Central memory CD4-positive, alpha-beta T cell (primary cell): ENCODE data around the gene EFS.
"Not testable (repeated sequence)": the region's sequence is repeated elsewhere in the genome, so short reads cannot be mapped to it uniquely, and the experiment has no call there.

Experiments
- DNase-seq: peaks from one replicate; pipeline ENCODE4 v3.0.0; 2022

Gene EFS

GRCh38 chr14:23398348-23398747, 33.4 kb upstream of the EFS start:
- no peak for DNase-seq

- no peak for DNase-seq
Observed at GRCh38 chr14:23396781-23397407, 31.9 kb upstream of the EFS start.

- DNase-seq, result no peak
Observed at GRCh38 chr14:23396126-23396525, 31.2 kb upstream of the EFS start.

GRCh38 chr14:23392613-23393012, 27.6 kb upstream of the EFS start:
- no peak for DNase-seq

GRCh38 chr14:23389871-23390270, 24.9 kb upstream of the EFS start:
- DNase-seq, result not testable (repeated sequence)

GRCh38 chr14:23389396-23389795, 24.4 kb upstream of the EFS start:
- no peak for DNase-seq

GRCh38 chr14:23388996-23389395, 24.0 kb upstream of the EFS start:
- DNase-seq, result no peak

DNA sequence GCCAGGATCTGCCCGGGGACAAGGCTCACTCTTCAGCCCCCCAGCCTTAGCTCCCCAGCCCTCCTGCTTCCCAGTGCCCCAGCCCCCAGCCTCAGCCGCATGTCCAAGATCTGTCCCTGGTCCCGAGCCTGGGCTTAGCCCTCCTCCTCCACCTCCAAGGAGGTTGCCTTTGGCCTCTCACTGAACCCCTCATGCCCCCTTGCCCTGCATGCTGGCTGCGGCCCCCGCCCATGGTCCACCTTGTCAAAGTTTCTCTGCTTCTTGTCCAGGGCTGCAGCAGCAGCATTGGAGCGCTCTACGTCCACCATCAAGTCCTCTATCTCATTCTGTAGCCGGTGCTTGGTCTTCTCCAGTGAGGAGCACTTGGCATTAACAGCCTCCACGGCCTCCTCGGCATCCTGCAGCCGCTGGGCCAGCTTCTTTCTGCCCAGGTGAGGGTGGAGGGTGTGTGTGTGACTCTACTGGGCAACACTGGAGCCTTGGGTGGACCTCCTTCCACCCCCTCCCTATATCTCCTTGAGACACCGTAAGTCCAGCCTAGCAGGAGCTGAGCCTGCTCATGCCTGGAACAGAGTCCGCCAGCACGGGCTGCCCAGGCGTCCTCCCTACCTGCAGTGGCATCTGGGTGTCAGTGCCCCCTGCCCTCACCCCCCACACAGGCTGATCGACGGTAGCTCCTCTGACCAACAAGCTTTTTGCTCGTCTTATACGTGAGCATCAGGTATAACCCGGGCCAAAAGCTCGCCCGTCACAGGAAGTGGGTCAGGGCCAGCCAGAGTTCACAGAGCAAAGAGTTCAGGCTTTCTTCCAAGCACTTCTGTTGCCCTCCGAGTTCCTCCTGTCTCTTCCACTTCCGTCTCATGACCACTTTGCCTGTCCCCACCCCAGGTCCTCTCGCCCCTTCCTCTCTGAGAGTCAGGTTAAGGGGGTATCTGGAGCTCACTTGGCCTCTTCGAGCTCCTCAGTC, 23.2 kb upstream of the EFS start:
- no peak for DNase-seq

- no peak for DNase-seq
Observed at GRCh38 chr14:23386999-23387398, 22.0 kb upstream of the EFS start.

DNA sequence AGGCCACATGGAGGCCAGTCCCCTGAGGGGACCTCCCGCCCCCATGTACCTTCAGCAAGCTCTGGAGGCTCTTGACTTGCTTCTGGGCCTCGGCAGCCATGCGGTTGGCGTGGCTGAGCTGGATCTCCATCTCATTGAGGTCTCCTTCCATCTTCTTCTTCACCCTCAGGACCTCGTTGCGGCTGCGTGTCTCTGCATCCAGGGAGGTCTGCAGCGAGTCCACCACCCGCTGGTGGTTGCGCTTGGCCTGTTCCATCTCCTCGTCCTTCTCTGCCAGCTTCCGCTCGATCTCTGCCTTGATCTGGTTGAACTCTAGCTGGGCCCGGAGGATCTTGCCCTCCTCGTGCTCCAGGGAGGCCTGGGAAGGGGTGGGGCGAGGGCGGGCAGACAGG, 21.3 kb upstream of the EFS start:
- not testable (repeated sequence) for DNase-seq

DNA sequence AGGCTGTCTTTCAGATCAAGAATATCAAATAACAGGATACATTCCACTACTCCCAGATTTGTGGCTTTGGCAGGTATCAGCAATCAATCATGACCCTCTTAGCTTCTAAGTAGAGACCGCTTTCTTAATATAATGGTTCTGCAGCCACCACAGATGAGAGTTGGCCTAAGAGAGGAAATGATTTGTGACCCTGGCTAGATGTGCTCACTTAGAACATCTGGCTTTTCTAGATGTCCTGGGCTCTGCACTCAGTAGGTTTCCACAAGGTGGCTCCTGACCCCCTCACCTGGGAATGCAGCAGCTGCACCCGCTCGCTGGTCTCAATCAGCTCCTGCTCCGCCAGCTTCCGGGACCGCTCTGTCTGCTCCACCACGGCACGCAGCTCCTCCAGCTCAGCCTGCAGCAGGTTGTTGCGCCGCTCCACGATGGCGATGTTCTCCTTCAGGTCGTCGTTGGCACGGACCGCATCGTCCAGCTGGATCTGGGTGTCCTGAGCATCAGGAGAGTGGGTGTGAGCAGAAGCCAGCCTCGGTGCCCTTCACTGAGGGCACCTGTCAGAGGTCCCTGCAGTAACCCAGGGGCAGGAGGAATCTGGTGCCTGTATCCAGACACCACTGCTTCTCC, 20.8 kb upstream of the EFS start:
- no peak for DNase-seq

DNA sequence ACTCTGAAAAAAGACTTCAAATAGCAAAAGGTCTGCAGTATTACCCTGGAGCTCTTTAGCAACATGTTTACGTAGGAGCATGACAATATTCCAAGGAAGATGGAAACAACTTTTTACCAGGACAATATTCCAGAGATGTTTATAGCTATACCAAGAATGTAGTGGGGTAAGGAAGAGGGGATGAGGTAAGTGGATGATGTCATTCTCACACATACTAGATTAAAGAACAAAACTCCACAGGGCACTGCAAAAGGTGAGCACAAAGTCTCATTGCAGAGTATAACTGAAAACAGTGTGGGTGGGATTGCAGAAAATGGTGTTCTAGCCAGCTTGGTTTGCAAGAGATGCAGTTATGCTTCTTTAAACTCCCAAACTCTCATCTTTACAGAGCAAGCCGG, 20.3 kb upstream of the EFS start:
- DNase-seq, result no peak

DNA sequence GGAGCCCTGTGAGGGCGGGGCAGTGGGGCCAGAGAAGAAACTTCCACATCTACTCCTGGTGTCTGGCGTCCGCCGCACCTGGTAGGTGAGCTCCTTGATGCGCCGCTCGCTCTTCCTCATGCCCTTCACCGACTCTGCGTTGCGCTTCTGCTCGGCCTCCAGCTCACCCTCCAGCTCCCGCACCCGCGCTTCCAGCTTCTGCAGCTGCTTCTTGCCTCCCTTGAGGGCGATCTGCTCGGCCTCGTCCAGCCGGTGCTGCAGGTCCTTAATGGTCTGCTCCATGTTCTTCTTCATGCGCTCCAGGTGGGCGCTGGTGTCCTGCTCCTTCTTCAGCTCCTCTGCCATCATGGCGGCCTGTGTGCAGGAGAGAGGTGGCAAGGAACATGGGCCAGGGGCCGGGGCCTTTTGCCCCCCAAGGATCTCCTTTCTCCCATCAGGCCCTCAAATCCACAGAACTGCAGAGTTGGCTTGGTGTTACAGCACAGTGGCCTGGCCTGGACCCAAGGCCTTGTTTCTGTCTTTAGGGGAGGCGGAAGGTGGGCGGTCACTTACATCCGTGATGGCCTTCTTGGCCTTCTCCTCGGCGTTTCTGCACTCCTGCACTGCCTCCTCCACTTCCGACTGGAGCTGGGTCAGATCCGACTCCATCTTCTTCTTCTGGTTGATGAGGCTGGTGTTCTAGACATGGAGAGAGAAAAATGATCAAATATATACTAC, 19.6 kb upstream of the EFS start:
- no peak for DNase-seq

GRCh38 chr14:23382731-23383440, 17.9 kb upstream of the EFS start:
- no peak for DNase-seq

DNA sequence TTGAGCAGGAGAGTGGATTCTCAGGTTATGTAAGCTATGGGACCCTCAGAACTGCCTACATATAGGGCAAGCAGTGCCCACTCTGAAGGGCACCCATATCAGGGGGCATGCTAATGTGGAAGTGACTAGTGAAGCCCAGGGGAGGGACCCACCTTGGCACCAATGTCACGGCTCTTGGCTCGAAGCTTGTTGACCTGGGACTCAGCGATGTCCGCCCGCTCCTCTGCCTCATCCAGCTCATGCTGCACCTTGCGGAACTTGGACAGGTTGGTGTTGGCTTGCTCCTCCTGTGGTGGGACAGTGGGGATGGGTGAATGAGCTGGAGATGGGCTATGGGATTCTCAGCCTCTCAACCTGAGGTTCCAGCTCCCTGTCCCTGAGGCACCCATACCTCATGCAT, 17.3 kb upstream of the EFS start:
- no peak for DNase-seq

DNA sequence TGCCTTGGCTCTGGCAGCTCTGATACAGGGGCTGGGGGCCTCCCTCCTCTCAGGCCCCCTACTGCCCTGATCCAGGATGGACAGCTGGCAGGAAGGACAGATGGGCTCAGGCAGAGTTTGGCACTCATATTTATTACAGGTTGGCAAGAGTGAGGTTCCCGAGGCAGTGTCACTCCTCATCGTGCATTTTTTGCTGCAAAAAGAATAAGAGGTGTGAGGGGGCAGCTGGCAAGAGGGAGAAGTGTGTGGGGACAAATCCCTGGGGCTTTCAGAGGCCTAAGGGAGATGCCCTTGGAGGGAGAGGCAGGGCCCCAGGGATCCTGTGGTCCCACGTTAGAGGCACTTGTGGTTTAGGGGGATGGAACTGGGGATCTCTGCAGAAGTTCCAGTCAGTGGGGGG, 16.9 kb upstream of the EFS start:
- no peak for DNase-seq

DNA sequence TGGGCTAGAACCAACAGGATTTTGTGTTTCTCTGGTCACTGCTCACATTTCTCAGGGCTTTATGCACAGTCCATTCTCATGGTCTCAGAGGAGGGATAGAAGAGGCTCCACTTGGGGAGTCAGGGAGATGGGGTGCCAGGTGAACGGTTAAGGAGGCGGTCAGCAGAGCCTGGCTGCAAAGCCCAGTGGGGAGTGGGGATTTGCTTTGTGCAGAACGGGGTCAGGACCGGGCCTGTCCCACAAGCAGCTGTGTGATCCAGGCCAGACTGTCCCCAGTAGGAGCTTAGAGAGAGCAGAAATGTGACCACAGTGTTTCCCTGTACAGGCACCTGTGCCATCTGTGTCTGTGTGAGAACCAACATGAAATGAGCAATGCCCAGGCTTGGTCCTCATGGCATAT, 16.0 kb upstream of the EFS start:
- no peak for DNase-seq

- DNase-seq, result no peak
Observed at GRCh38 chr14:23380197-23380914, 15.4 kb upstream of the EFS start.

DNA sequence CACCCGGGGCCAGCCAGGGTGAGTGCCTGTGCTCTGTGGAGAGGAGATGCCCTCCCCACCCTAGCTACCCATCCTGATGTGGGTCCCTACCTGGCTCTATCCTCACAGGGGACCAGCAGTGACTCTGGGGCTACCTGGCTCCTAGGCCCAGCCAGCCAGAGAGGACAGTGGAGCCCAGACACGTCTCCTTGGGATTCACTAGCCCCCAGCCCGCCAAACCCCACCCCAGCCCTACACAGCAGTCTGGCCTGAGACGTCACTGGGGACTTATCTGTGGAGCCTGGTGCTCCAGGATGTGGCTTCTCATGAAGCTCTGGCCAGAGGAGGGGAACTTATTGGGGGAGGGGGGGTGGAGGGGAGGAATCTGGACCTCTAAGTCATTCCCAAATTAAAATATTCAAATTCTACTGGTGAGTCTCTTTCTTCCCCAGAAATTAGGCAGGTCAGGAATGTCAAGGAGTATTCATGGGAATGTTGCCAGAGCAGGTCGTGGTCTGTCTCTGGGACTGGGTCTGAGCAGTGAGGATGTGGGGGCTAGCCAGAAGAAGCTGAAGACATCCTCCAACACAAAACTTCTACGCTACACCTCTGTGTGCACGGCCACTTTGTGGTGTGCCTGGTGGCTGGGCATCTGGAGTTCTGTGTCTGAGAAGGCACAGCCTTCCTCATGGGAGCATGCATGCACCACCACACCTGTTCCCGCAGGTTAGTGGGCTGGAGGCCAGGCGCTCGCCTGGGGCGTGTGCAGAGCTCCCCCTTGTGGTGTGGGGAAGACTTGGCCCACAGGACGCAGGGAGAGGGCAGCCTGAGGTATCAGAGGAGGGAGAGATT, 14.6 kb upstream of the EFS start:
- peak; percentile 53 for DNase-seq

GRCh38 chr14:23378612-23379220, 13.7 kb upstream of the EFS start:
- DNase-seq, result no peak
